ENCODE measurements around the gene SLX4IP. TPM values are rescaled to one million over a fixed set of nuclear protein-coding genes. Genes with fewer than 3 reads are reported as not detected.

SLX4IP gene
- total and polyA plus RNA-seq, 4 donors, result 1.2 to 9.5 (median 4.3) TPM

DNA sequence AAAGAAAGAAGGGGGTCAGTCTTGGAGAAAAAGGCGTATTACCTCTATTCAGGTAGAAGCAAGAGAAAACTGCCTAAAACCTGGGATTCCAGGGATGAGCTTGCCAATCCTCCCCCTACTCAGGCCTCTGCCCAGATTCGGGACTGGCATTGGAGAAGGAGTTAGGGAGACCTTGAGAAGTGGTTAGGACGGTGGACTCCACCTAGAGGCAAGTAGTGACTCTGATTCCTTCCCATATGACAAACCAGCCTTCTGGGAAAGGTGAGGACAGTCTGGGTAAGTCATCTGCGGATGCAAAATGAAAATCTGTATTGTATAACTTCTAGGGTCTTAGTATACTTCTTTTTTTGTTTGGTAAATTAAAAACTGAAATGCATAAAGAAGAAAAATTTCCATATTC lies 43.8 kb downstream of the SLX4IP start:
- H3K9ac ChIP-seq (ENCODE audit: insufficient read depth in 1 of 2, low read length in 2 of 2), result no peak overlapping the region
- ATAC-seq (ENCODE audit: insufficient read depth, low FRiP score), result no peak
- H3K9me3 ChIP-seq (ENCODE audit: control insufficient read depth in 4 of 4, insufficient read depth in 3 of 4, low read length in 3 of 4), result no peaks in the 10 kb centered on the region
- no peaks in the 10 kb centered on the region for H3K36me3 ChIP-seq (ENCODE audit: control insufficient read depth in 4 of 4, insufficient read depth in 4 of 4, low read length in 4 of 4)
- peaks cover 0 to 3% (median 0%) of the 10 kb centered on the region in 5 donors for H3K4me1 ChIP-seq (ENCODE audit: control insufficient read depth in 5 of 5, insufficient read depth in 5 of 5, low read length in 5 of 5)
- WGBS, 2 donors, result 90 to 93% methylated on average over 4 of the region's 4 CpGs
- no peaks in the 10 kb centered on the region for H3K27me3 ChIP-seq (ENCODE audit: control insufficient read depth in 3 of 3, insufficient read depth in 3 of 3, low read length in 2 of 3)
- TF ChIP-seq CTCF (IDR thresholded peaks at IDR 0.05; ENCODE audit: control extremely low read depth, extremely low read depth), result no peak
- DNase-seq, result no peak
- H3K4me3 ChIP-seq, result no peak overlapping the region
- H3K27ac ChIP-seq (ENCODE audit: low read depth in 1 of 2, low read length in 1 of 2), result no peak overlapping the region

- WGBS, 2 donors, result 79 to 84% methylated on average over 5 of the region's 5 CpGs
Observed at GRCh38 chr20:10481676-10482075, 46.6 kb downstream of the SLX4IP start.

DNA sequence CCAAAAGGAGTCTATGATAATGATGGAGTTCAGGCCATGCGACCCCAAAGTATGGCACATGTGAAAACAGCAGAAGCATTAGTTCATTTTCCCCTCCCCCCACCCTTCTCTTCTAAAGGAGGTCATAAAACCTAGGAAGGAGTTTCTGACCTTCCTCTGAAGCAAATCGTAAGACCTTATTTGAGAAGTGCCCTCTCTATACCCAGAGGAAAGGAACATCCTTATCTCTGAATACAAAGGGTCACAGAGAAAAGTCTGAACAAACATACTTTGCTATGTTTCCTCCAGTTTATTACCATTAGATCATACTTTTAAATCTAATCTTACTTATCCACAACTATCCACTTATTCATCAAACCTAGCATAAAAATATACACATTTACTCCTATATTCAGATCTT lies 48.6 kb downstream of the SLX4IP start:
- no peak overlapping the region for H3K27ac ChIP-seq (ENCODE audit: low read depth in 1 of 2, low read length in 1 of 2)
- no peak for DNase-seq
- H3K36me3 ChIP-seq (ENCODE audit: control insufficient read depth in 4 of 4, insufficient read depth in 4 of 4, low read length in 4 of 4), result no peaks in the 10 kb centered on the region
- H3K4me1 ChIP-seq (ENCODE audit: control insufficient read depth in 5 of 5, insufficient read depth in 5 of 5, low read length in 5 of 5), result peaks cover 0 to 6% (median 0%) of the 10 kb centered on the region in 5 donors
- no peak overlapping the region for H3K9ac ChIP-seq (ENCODE audit: insufficient read depth in 1 of 2, low read length in 2 of 2)
- TF ChIP-seq CTCF (IDR thresholded peaks at IDR 0.05; ENCODE audit: control extremely low read depth, extremely low read depth), result no peak
- no peaks in the 10 kb centered on the region for H3K9me3 ChIP-seq (ENCODE audit: control insufficient read depth in 4 of 4, insufficient read depth in 3 of 4, low read length in 3 of 4)
- no peak for ATAC-seq (ENCODE audit: insufficient read depth, low FRiP score)
- H3K4me3 ChIP-seq, result no peak overlapping the region
- no peaks in the 10 kb centered on the region for H3K27me3 ChIP-seq (ENCODE audit: control insufficient read depth in 3 of 3, insufficient read depth in 3 of 3, low read length in 2 of 3)
- 78 to 88% methylated on average over 2 of the region's 2 CpGs for whole genome bisulfite sequencing, 2 donors

More at GRCh38 chr20:10481676-10482075, 46.6 kb downstream of the SLX4IP start:
- no peak for ATAC-seq (ENCODE audit: insufficient read depth, low FRiP score)
- no peaks in the 10 kb centered on the region for H3K9me3 ChIP-seq (ENCODE audit: control insufficient read depth in 4 of 4, insufficient read depth in 3 of 4, low read length in 3 of 4)
- DNase-seq, result no peak
- no peaks in the 10 kb centered on the region for H3K27me3 ChIP-seq (ENCODE audit: control insufficient read depth in 3 of 3, insufficient read depth in 3 of 3, low read length in 2 of 3)
- no peak overlapping the region for H3K4me3 ChIP-seq
- H3K27ac ChIP-seq (ENCODE audit: low read depth in 1 of 2, low read length in 1 of 2), result no peak overlapping the region
- no peaks in the 10 kb centered on the region for H3K36me3 ChIP-seq (ENCODE audit: control insufficient read depth in 4 of 4, insufficient read depth in 4 of 4, low read length in 4 of 4)
- no peak for TF ChIP-seq CTCF (IDR thresholded peaks at IDR 0.05; ENCODE audit: control extremely low read depth, extremely low read depth)
- H3K4me1 ChIP-seq (ENCODE audit: control insufficient read depth in 5 of 5, insufficient read depth in 5 of 5, low read length in 5 of 5), result no peaks in the 10 kb centered on the region
- no peak overlapping the region for H3K9ac ChIP-seq (ENCODE audit: insufficient read depth in 1 of 2, low read length in 2 of 2)
